HepG2 (cell line): ENCODE measurements around the gene TOR1AIP1. TPM values are rescaled to one million over a fixed set of nuclear protein-coding genes. Genes with fewer than 3 reads are reported as not detected.

Source experiments
- ATAC-seq: fragments of 200-7000 bp; cut with Tn5 transposase; 3 replicates; pipeline ENCODE4 v1.9.1; 2020; ENCODE audit warnings: mild to moderate bottlenecking, moderate library complexity
- BruUV-seq: library from RNA; stranded (reverse); fragments of 400-500 nt; replicated peaks from 2 replicates; lab custom pipeline; 2021; lab: Mats Ljungman, UMichigan
- CTCF ChIA-PET: fragments of 300-600 bp; formaldehyde crosslinking; extraction: SDS; loops from one replicate; lab custom pipeline; 2021; ENCODE audit warnings: low total read pairs, inconsistent platforms, low intra/inter-chr PET ratio; lab: Yijun Ruan, JAX
- POLR2A ChIA-PET: fragments of 350-600 bp; sonication (Branson Sonifier 250); formaldehyde crosslinking; loops from one replicate; lab custom pipeline; 2020; ENCODE audit warnings: antibody characterized with exemption, inconsistent platforms; lab: Yijun Ruan, JAX
- DNase-seq: peaks from one replicate; pipeline ENCODE4 v3.0.0-alpha.2; 2015; ENCODE audit warnings: low spot score
- FAIRE-seq: peaks from 3 replicates; lab custom pipeline; 2011; peaks lifted over from hg19 to GRCh38; lab: Jason Lieb, UNC
- H2AFZ ChIP-seq: one replicate; pipeline ENCODE4 v1.6.1; 2011; ENCODE audit warnings: low read length, inconsistent platforms
- H3K27ac ChIP-seq: fragments of 300-600 bp; 3 replicates; pipeline ENCODE4 v1.8.0; 2011; ENCODE audit warnings: mixed run types, mild to moderate bottlenecking, mixed read lengths, low read length, inconsistent platforms; ENCODE audit not compliant: insufficient read depth; ENCODE audit errors: extremely low read length
- H3K27me3 ChIP-seq, 2 experiments: fragments of 200-600 bp in 1 of 2; 2 replicates in 1 of 2; 3 replicates in 1 of 2; pipeline versions ENCODE4 v1.6.0 to v1.8.0; 2011; ENCODE audit warnings: low read length in 2 of 2, mild to moderate bottlenecking in 2 of 2, moderate library complexity in 2 of 2, inconsistent platforms in 1 of 2; ENCODE audit not compliant: insufficient read depth in 2 of 2, control insufficient read depth in 1 of 2
- H3K36me3 ChIP-seq, 2 experiments: fragments of 200-600 bp in 1 of 2; replicated peaks in 1 of 2; 2 replicates in 1 of 2; 3 replicates in 1 of 2; pipeline versions ENCODE4 v1.5.1 to v1.8.0; 2011; ENCODE audit warnings: low read length in 2 of 2, inconsistent platforms in 1 of 2; ENCODE audit not compliant: insufficient read depth in 2 of 2, control insufficient read depth in 1 of 2
- H3K4me1 ChIP-seq: 2 replicates; pipeline ENCODE4 v1.5.1; 2012; ENCODE audit warnings: low read length, inconsistent platforms; ENCODE audit not compliant: insufficient read depth
- H3K4me2 ChIP-seq: 2 replicates; pipeline ENCODE4 v1.6.0; 2011; ENCODE audit warnings: low read depth, low read length, inconsistent platforms
- H3K4me3 ChIP-seq, 3 experiments: fragments of 200-600 bp in 1 of 3; sonication (generic), shearing (Covaris generic) in 1 of 3; replicated peaks in 1 of 3; 2 replicates each; pipeline ENCODE4 v1.5.1; 2011 to 2016; ENCODE audit warnings: low read length in 3 of 3, inconsistent platforms in 2 of 3, low read depth in 2 of 3, mild to moderate bottlenecking in 2 of 3, control low read depth in 1 of 3, mixed read lengths in 1 of 3; ENCODE audit not compliant: insufficient read depth in 1 of 3
- H3K79me2 ChIP-seq: one replicate; pipeline ENCODE4 v1.6.1; 2011; ENCODE audit warnings: low read length, inconsistent platforms; ENCODE audit not compliant: insufficient read depth
- H3K9ac ChIP-seq: 2 replicates; pipeline ENCODE4 v1.6.0; 2011; ENCODE audit warnings: mild to moderate bottlenecking, low read depth, low read length, inconsistent platforms; ENCODE audit not compliant: insufficient read depth
- H3K9me3 ChIP-seq: 2 replicates; pipeline ENCODE4 v1.5.1; 2012; ENCODE audit warnings: mild to moderate bottlenecking, low read length
- H4K20me1 ChIP-seq: 2 replicates; pipeline ENCODE4 v1.6.0; 2011; ENCODE audit warnings: inconsistent platforms, mild to moderate bottlenecking, low read length, moderate library complexity; ENCODE audit not compliant: insufficient read depth
- ADNP ChIP-seq: sonication (generic); formaldehyde crosslinking; IDR thresholded peaks from 2 replicates; pipeline ENCODE4 v1.4.0; 2020; ENCODE audit warnings: missing genetic modification reagents
- ATF5 ChIP-seq: sonication (generic); formaldehyde crosslinking; IDR thresholded peaks from 2 replicates; pipeline ENCODE4 v1.4.0; 2020; ENCODE audit warnings: mild to moderate bottlenecking, low read depth, missing genetic modification reagents
- EEA1 ChIP-seq: sonication (generic); formaldehyde crosslinking; IDR thresholded peaks from 2 replicates; pipeline ENCODE4 v1.5.1; 2020; ENCODE audit warnings: mild to moderate bottlenecking, missing genetic modification reagents, borderline replicate concordance
- ELF3 ChIP-seq: IDR thresholded peaks from 2 replicates; pipeline ENCODE4 v1.6.1; 2016; ENCODE audit warnings: missing genetic modification reagents, missing compliant biosample characterization
- LCORL ChIP-seq, 2 experiments: fragments of 450-650 bp in 1 of 2; sonication (generic) in 1 of 2; formaldehyde crosslinking in 1 of 2; IDR thresholded peaks; 2 replicates each; pipeline versions ENCODE4 v1.5.0 to v1.6.1; 2017 to 2020; ENCODE audit warnings: antibody characterized with exemption in 1 of 2, missing genetic modification reagents in 1 of 2
- MIXL1 ChIP-seq: IDR thresholded peaks from 2 replicates; pipeline ENCODE4 v1.6.1; 2016
- NCOA2 ChIP-seq: sonication (generic); formaldehyde crosslinking; IDR thresholded peaks from 2 replicates; pipeline ENCODE4 v1.8.0; 2022; ENCODE audit warnings: inconsistent platforms
- NCOR1 ChIP-seq: fragments of 200-600 bp; sonication (generic); IDR thresholded peaks from 2 replicates; pipeline ENCODE4 v1.7.0; 2017; ENCODE audit warnings: antibody characterized with exemption, low read length, borderline replicate concordance
- NR2F6 ChIP-seq, 2 experiments: IDR thresholded peaks; 2 replicates each; pipeline ENCODE4 v1.6.1; 2016; ENCODE audit warnings: antibody characterized with exemption in 1 of 2, mild to moderate bottlenecking in 1 of 2
- SMAD9 ChIP-seq: sonication (generic); formaldehyde crosslinking; IDR thresholded peaks from 2 replicates; pipeline ENCODE4 v1.5.1; 2020; ENCODE audit warnings: mild to moderate bottlenecking, missing genetic modification reagents
- SMYD3 ChIP-seq: sonication (generic); formaldehyde crosslinking; IDR thresholded peaks from 2 replicates; pipeline ENCODE4 v1.8.1; 2023; ENCODE audit warnings: mild to moderate bottlenecking, missing genetic modification reagents
- SNRNP70 ChIP-seq: fragments of 200-400 bp; formaldehyde crosslinking; IDR thresholded peaks from 2 replicates; pipeline ENCODE4 v1.6.1; 2017; ENCODE audit warnings: mild to moderate bottlenecking, low read depth, low read length, moderate library complexity
- SP4 ChIP-seq: sonication (generic); formaldehyde crosslinking; IDR thresholded peaks from 2 replicates; pipeline ENCODE4 v1.8.1; 2023; ENCODE audit warnings: mild to moderate bottlenecking, missing genetic modification reagents
- TRIM22 ChIP-seq: fragments of 450-650 bp; IDR thresholded peaks from 2 replicates; pipeline ENCODE4 v1.6.1; 2017
- YEATS2 ChIP-seq: sonication (generic); formaldehyde crosslinking; IDR thresholded peaks from 2 replicates; pipeline ENCODE4 v1.4.0; 2020; ENCODE audit warnings: missing genetic modification reagents, borderline replicate concordance
- ZBTB2 ChIP-seq: sonication (generic); formaldehyde crosslinking; IDR thresholded peaks from 2 replicates; pipeline ENCODE4 v1.8.0; 2022; ENCODE audit warnings: low read depth, missing genetic modification reagents
- ZNF484 ChIP-seq: sonication (generic); formaldehyde crosslinking; IDR thresholded peaks from 2 replicates; pipeline ENCODE4 v1.5.1; 2020; ENCODE audit warnings: mild to moderate bottlenecking, low read depth, missing genetic modification reagents, borderline replicate concordance
- ZNF598 ChIP-seq: sonication (generic); formaldehyde crosslinking; IDR thresholded peaks from 2 replicates; pipeline ENCODE4 v1.5.1; 2020; ENCODE audit warnings: mild to moderate bottlenecking, missing genetic modification reagents, borderline replicate concordance
- WGBS: methylation state at CpG from one replicate; pipeline ENCODE4 v1.1.6; 2017; ENCODE audit warnings: low lambda C conversion rate; 5-methylcytosine and 5-hydroxymethylcytosine counted together
- in situ Hi-C: cut with HindIII; loops from 2 replicates; pipeline ENCODE4 v1.10.0; 2017; ENCODE audit warnings: low pct_unique_long_range_greater_than_20kb; ENCODE audit not compliant: extremely low pct_ligation_motif_present
- intact Hi-C: fragments of 100-400 bp; cut with micrococcal nuclease; formaldehyde crosslinking; loops from one replicate; pipeline ENCODE4 v1.10.0; 2022; ENCODE audit not compliant: unreplicated experiment
- polyA plus RNA-seq, 8 experiments: library from polyadenylated mRNA; depleted of rRNA in 3 of 8; stranded (reverse) in 7 of 8; unstranded in 1 of 8; fragments of >200 nt; fragmentation: Illumina TruSeq in 4 of 8; extraction: Trizol in 4 of 8; gene quantifications; 2 replicates each; pipeline versions ENCODE4 v1.2.1 to v1.2.3, GENCODE V29; 2011 to 2016; ENCODE audit warnings: low read depth in 4 of 8, missing spikeins in 1 of 8, mixed read lengths in 1 of 8; ENCODE audit not compliant: insufficient read depth in 1 of 8
- total RNA-seq, 5 experiments: library from RNA; depleted of rRNA; stranded (reverse); fragments of >200 nt; fragmentation: Illumina TruSeq; extraction: Trizol; gene quantifications; 2 replicates each; pipeline ENCODE4 v1.2.3, GENCODE V29; 2016; ENCODE audit warnings: low read depth in 1 of 5
- TF ChIP-seq, protein P1 (sequence below): sonication (generic); formaldehyde crosslinking; IDR thresholded peaks from 2 replicates; pipeline ENCODE4 v1.5.0; 2020; ENCODE audit warnings: mild to moderate bottlenecking, missing genetic modification reagents

Gene TOR1AIP1
- total and polyA plus RNA-seq, 2 of the 13 experiments (the other 11 are each of a cell fraction or from before 2014, with no cell fraction given), result 15.6 to 29.0 TPM

DNA sequence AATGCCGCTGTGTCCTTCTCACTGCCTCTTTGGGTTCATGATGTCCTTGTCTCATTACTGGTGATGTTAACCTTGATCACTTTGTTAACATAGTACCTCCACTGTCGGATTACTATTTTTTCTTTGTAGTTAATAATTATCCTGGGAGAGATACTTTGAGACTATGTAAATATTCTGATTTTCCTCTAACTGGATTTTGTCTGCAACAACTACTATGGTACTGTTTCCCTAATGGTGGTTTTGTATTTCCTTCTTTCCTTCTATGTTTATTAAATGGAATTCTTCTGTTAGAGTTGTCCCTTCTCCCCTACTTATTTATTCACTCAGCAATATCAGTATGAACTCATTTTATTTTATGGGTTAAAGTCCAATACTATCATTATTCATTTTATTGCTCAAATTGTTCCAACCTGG is 8.6 kb upstream of the TOR1AIP1 start:
- 7% methylated on average over 2 of the region's 2 CpGs for WGBS
- Histone ChIP-seq H3K4me2 (peak overlapping the region; percentile 67), H3K4me3 (peak overlapping the region; percentile 12 to 45 (median 28); a peak in 4 of 6 replicates), H3K9ac (0 out of 2 replicates have a peak overlapping the region, but pooled peaks have one; percentile 6), H3K9me3 (no peaks in the 10 kb centered on the region), H4K20me1 (peaks cover 74% of the 10 kb centered on the region), H3K4me1 (peaks cover 66% of the 10 kb centered on the region), H3K27me3 (no peaks in the 10 kb centered on the region), H3K27ac (peak overlapping the region; percentile 37), H3K36me3 (peaks cover 3 to 24% of the 10 kb centered on the region in 2 experiments; a peak in 4 of 5 replicates), H2AFZ (no peak overlapping the region), H3K79me2 (peaks cover 83% of the 10 kb centered on the region)
- peak; percentile 55 for ATAC-seq
- in situ Hi-C loops (loop anchor here (10.0 kb wide), 1 partner anchor 291 kb away; no protein-coding TSS in a partner anchor), intact Hi-C loops (no loop called here)
- peak; percentile 64 for DNase-seq
- ChIA-PET POLR2A (interaction anchor here (1.1 to 1.2 kb wide), 2 partner anchors 9 kb away, joined by 3 to 8 read pairs; partner anchors contain the start of gene TOR1AIP1), CTCF (no interaction called here)
- FAIRE-seq, result no peak
- BruUV-seq, result no TSS peak
- TF ChIP-seq LCORL (IDR thresholded peaks at IDR 0.05), result no peak
- no peak for TF ChIP-seq LCORL (CRISPR knock-in tag; IDR thresholded peaks at IDR 0.05)
- TF ChIP-seq NCOR1, result peak; percentile 22; the same call in 1 of the 2 replicates
- 0 out of 2 replicates have a peak, but pooled peaks have one; percentile 13 for TF ChIP-seq NCOA2 (CRISPR knock-in tag)
- TF ChIP-seq SNRNP70, result no peak
- no peak for TF ChIP-seq ZBTB2 (CRISPR knock-in tag)
- TF ChIP-seq SMAD9 (CRISPR knock-in tag), result no peak
- peak; percentile 74; the same call in 1 of the 2 replicates for TF ChIP-seq SMYD3 (CRISPR knock-in tag)
- TF ChIP-seq TRIM22, result no peak
- no peak for TF ChIP-seq ZNF598 (CRISPR knock-in tag)
- no peak for TF ChIP-seq ZNF484
- TF ChIP-seq EEA1, result no peak
- TF ChIP-seq YEATS2 (CRISPR knock-in tag), result no peak
- TF ChIP-seq, protein P1, sequence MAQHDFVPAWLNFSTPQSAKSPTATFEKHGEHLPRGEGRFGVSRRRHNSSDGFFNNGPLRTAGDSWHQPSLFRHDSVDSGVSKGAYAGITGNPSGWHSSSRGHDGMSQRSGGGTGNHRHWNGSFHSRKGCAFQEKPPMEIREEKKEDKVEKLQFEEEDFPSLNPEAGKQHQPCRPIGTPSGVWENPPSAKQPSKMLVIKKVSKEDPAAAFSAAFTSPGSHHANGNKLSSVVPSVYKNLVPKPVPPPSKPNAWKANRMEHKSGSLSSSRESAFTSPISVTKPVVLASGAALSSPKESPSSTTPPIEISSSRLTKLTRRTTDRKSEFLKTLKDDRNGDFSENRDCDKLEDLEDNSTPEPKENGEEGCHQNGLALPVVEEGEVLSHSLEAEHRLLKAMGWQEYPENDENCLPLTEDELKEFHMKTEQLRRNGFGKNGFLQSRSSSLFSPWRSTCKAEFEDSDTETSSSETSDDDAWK (CRISPR knock-in tag), result no peak
- TF ChIP-seq MIXL1 (CRISPR knock-in tag), result peak; percentile 76
- peak; percentile 82 for TF ChIP-seq ELF3 (CRISPR knock-in tag)
- TF ChIP-seq NR2F6 (IDR thresholded peaks at IDR 0.05), result no peak
- no peak for TF ChIP-seq NR2F6 (CRISPR knock-in tag; IDR thresholded peaks at IDR 0.05)
- TF ChIP-seq ADNP (CRISPR knock-in tag), result no peak
- TF ChIP-seq ATF5, result no peak
- TF ChIP-seq SP4 (CRISPR knock-in tag), result no peak
